B cell (primary cell): ENCODE measurements around the gene BARHL1. TPM values are rescaled to one million over a fixed set of nuclear protein-coding genes. Genes with fewer than 3 reads are reported as not detected.

Experiments
- ATAC-seq: fragments of 200-7000 bp; cut with Tn5 transposase; one replicate; pipeline ENCODE4 v1.10.0; 2021; ENCODE audit warnings: low read depth, mild to moderate bottlenecking, moderate number of reproducible peaks, moderate library complexity
- CTCF ChIA-PET: fragments of 350-600 bp; sonication (Branson Sonifier 250); formaldehyde crosslinking; loops from one replicate; lab custom pipeline; 2021; ENCODE audit warnings: antibody characterized with exemption, inconsistent platforms; lab: Charles Lee
- POLR2A ChIA-PET: fragments of 350-600 bp; sonication (Branson Sonifier 250); formaldehyde crosslinking; loops from one replicate; lab custom pipeline; 2021; ENCODE audit warnings: antibody characterized with exemption; lab: Charles Lee
- DNase-seq: peaks from one replicate; pipeline ENCODE4 v3.0.0; 2013
- H2AFZ ChIP-seq: 2 replicates; pipeline ENCODE4 v1.6.1; 2012; ENCODE audit warnings: mild to moderate bottlenecking, low read depth, low read length; ENCODE audit not compliant: insufficient read depth, poor library complexity, severe bottlenecking
- H3K27ac ChIP-seq, 2 donors: 1 replicate in 1 of 2; 2 replicates in 1 of 2; pipeline ENCODE4 v1.5.1; 2012 to 2013; ENCODE audit warnings: low read length in 2 of 2, mild to moderate bottlenecking in 2 of 2, moderate library complexity in 1 of 2
- H3K27me3 ChIP-seq, 4 experiments: fragments of 200-600 bp in 1 of 4; sonication (generic) in 1 of 4; replicated peaks in 1 of 4; 1 replicate in 2 of 4; 2 replicates in 2 of 4; pipeline versions ENCODE4 v1.6.1 to v1.7.0; 2013 to 2016; ENCODE audit warnings: low read length in 3 of 4, mild to moderate bottlenecking in 2 of 4, mixed read lengths in 1 of 4, moderate library complexity in 1 of 4; ENCODE audit not compliant: insufficient read depth in 4 of 4, control insufficient read depth in 3 of 4; ENCODE audit errors: control extremely low read depth in 1 of 4
- H3K36me3 ChIP-seq, 2 experiments: replicated peaks in 1 of 2; 1 replicate in 1 of 2; 2 replicates in 1 of 2; pipeline versions ENCODE4 v1.6.1 to v1.7.1; 2013; ENCODE audit warnings: low read length in 1 of 2; ENCODE audit not compliant: insufficient read depth in 2 of 2, control insufficient read depth in 1 of 2; ENCODE audit errors: control extremely low read depth in 1 of 2, extremely low read depth in 1 of 2
- H3K4me1 ChIP-seq, 2 donors: fragments of 200-600 bp in 1 of 2; sonication (generic) in 1 of 2; 1 replicate in 1 of 2; 2 replicates in 1 of 2; pipeline versions ENCODE4 v1.5.1 to v1.6.1; 2013 to 2017; ENCODE audit warnings: low read length in 2 of 2; ENCODE audit not compliant: control insufficient read depth in 2 of 2, insufficient read depth in 2 of 2
- H3K4me2 ChIP-seq: replicated peaks from 2 replicates; pipeline ENCODE3; 2012; ENCODE audit warnings: mild to moderate bottlenecking, low read depth, low read length; ENCODE audit not compliant: poor library complexity, severe bottlenecking
- H3K4me3 ChIP-seq, 5 experiments: fragments of 200-600 bp in 1 of 5; sonication (generic) in 1 of 5; 1 replicate in 3 of 5; 2 replicates in 2 of 5; pipeline versions ENCODE4 v1.5.1 to v1.7.0; 2011 to 2016; ENCODE audit warnings: low read length in 4 of 5, mild to moderate bottlenecking in 4 of 5, low read depth in 2 of 5, control low read depth in 1 of 5, moderate library complexity in 1 of 5; ENCODE audit not compliant: insufficient read depth in 1 of 5; ENCODE audit errors: control extremely low read depth in 1 of 5, extremely low read depth in 1 of 5
- H3K79me2 ChIP-seq: fragments of 200-600 bp; sonication (generic); one replicate; pipeline ENCODE4 v1.6.0; 2016; ENCODE audit warnings: low read length; ENCODE audit not compliant: control insufficient read depth, insufficient read depth
- H3K9ac ChIP-seq: fragments of 200-600 bp; sonication (generic); 2 replicates; pipeline ENCODE4 v1.6.1; 2017; ENCODE audit warnings: mild to moderate bottlenecking, low read length, moderate library complexity
- H3K9me3 ChIP-seq, 3 donors: one replicate each; pipeline versions ENCODE4 v1.6.1 to v1.7.1; 2013; ENCODE audit warnings: low read length in 2 of 3; ENCODE audit not compliant: control insufficient read depth in 2 of 3, insufficient read depth in 1 of 3; ENCODE audit errors: control extremely low read depth in 1 of 3
- H4K20me1 ChIP-seq: 2 replicates; pipeline ENCODE4 v1.6.0; 2012; ENCODE audit warnings: mild to moderate bottlenecking, low read length; ENCODE audit not compliant: insufficient read depth, control insufficient read depth, poor library complexity, severe bottlenecking
- H3K27ac Mint-ChIP-seq: one replicate; pipeline ENCODE4 v1.8.0; 2021; ENCODE audit warnings: mixed read lengths
- H3K27me3 Mint-ChIP-seq: one replicate; pipeline ENCODE4 v1.8.0; 2021; ENCODE audit warnings: mixed read lengths
- H3K4me1 Mint-ChIP-seq: one replicate; pipeline ENCODE4 v1.8.0; 2021; ENCODE audit warnings: mixed read lengths
- H3K4me3 Mint-ChIP-seq: one replicate; pipeline ENCODE4 v1.8.0; 2021; ENCODE audit warnings: mixed read lengths
- H3K9me3 Mint-ChIP-seq: one replicate; pipeline ENCODE4 v1.8.0; 2022; ENCODE audit warnings: mixed read lengths; ENCODE audit not compliant: insufficient read depth
- EZH2 ChIP-seq: IDR thresholded peaks from 2 replicates; pipeline ENCODE4 v1.6.1; 2012; ENCODE audit warnings: borderline replicate concordance, low read depth, mild to moderate bottlenecking, moderate library complexity, low read length; ENCODE audit not compliant: insufficient read depth, poor library complexity, severe bottlenecking
- WGBS: methylation state at CpG from one replicate; pipeline ENCODE4 v1.1.5; 2013; ENCODE audit warnings: missing lambda C conversion rate; ENCODE audit not compliant: insufficient coverage; 5-methylcytosine and 5-hydroxymethylcytosine counted together
- intact Hi-C: fragments of 100-400 bp; cut with micrococcal nuclease; formaldehyde crosslinking; loops from one replicate; pipeline ENCODE4 v1.10.0; 2022
- polyA plus RNA-seq: library from polyadenylated mRNA; depleted of rRNA; stranded (reverse); fragments of >200 nt; gene quantifications from 2 replicates; pipeline ENCODE4 v1.2.3, GENCODE V29; 2012
- total RNA-seq, 2 donors: library from RNA; stranded (reverse); fragments of 120-200 nt in 1 of 2; gene quantifications; 1 replicate in 1 of 2; 2 replicates in 1 of 2; pipeline versions ENCODE4 v1.2.3 to v1.2.4, GENCODE V29; 2013 to 2022
- TF ChIP-seq, protein P1 (sequence below): fragments of 200-600 bp; IDR thresholded peaks from one replicate; pipeline ENCODE4 v1.8.0; 2022; ENCODE audit warnings: antibody characterized with exemption, mild to moderate bottlenecking

The BARHL1 gene
- total and polyA plus RNA-seq, 2 donors (not counting 1 experiment from before 2014, with no cell fraction given), result not detected

DNA sequence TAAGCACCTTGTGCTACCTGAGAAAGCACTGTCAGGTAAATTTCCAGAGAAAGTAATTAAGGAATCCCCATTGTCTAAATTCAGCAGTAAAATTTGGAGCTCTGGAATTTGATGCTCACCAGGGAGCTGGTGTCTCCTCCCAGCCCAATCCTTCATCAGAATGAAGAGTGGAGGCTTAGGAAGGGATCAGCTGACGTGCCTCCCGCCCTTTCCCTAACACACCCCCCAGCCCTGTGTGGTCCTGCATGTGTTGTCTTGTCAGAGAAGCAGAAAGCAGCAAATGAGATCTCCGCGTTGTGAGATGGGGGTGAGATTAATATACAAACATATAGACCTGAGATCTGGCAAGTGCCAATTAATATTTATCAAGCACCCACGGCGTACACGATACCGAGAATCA lies 26.9 kb upstream of the BARHL1 start:
- H3K36me3 ChIP-seq, result no peaks in the 10 kb centered on the region
- POLR2A ChIA-PET, result no interaction called here
- peaks cover 0 to 5% (median 0%) of the 10 kb centered on the region in 3 donors for H3K9me3 ChIP-seq
- no peaks in the 10 kb centered on the region for H3K27me3 ChIP-seq
- intact Hi-C loops, result no loop called here
- H4K20me1 ChIP-seq, result no peaks in the 10 kb centered on the region
- H3K4me2 ChIP-seq, result no peak overlapping the region
- H3K4me3 Mint-ChIP-seq, result no peak overlapping the region
- DNase-seq (no peak), ATAC-seq (no peak)
- TF ChIP-seq, protein P1, sequence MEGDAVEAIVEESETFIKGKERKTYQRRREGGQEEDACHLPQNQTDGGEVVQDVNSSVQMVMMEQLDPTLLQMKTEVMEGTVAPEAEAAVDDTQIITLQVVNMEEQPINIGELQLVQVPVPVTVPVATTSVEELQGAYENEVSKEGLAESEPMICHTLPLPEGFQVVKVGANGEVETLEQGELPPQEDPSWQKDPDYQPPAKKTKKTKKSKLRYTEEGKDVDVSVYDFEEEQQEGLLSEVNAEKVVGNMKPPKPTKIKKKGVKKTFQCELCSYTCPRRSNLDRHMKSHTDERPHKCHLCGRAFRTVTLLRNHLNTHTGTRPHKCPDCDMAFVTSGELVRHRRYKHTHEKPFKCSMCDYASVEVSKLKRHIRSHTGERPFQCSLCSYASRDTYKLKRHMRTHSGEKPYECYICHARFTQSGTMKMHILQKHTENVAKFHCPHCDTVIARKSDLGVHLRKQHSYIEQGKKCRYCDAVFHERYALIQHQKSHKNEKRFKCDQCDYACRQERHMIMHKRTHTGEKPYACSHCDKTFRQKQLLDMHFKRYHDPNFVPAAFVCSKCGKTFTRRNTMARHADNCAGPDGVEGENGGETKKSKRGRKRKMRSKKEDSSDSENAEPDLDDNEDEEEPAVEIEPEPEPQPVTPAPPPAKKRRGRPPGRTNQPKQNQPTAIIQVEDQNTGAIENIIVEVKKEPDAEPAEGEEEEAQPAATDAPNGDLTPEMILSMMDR, result no peak
- no peak for TF ChIP-seq EZH2
- no peak overlapping the region for H3K9ac ChIP-seq
- H3K4me1 ChIP-seq, result no peaks in the 10 kb centered on the region
- H3K4me3 ChIP-seq, result no peak overlapping the region
- H3K27ac Mint-ChIP-seq, result no peak overlapping the region
- no CpG with 5 or more reads among the region's 8 CpGs for WGBS
- CTCF ChIA-PET, result no interaction called here
- H3K27me3 Mint-ChIP-seq, result peaks cover 27% of the 10 kb centered on the region
- no peaks in the 10 kb centered on the region for H3K4me1 Mint-ChIP-seq
- no peaks in the 10 kb centered on the region for H3K79me2 ChIP-seq
- no peak overlapping the region for H2AFZ ChIP-seq
- H3K9me3 Mint-ChIP-seq, result peaks cover 2% of the 10 kb centered on the region
- H3K27ac ChIP-seq, result no peak overlapping the region

DNA sequence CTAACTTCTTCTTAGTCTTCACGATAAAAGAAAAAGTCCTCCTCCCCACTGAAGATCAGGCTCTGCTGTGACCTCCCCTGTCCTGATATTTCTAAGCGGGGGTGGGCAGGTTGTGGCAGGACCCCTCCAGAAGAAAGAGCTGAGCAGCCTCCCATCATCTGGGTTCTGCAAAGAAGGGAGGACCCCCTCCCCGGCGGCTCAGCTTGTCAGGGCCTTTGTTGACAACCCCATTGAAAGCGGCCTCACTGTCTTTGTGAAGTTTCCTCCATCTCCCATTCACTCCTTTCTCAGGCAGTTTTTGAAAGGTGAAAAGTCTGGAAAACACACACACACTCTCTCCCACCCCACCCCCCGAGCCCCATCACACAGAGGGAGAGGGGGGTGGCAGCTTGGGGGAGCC lies 26.2 kb upstream of the BARHL1 start:
- Mint-ChIP-seq H3K9me3 (peaks cover 2% of the 10 kb centered on the region), H3K27ac (no peak overlapping the region), H3K4me1 (no peaks in the 10 kb centered on the region), H3K4me3 (no peak overlapping the region), H3K27me3 (peaks cover 30% of the 10 kb centered on the region)
- no peak overlapping the region for H3K27ac ChIP-seq
- no peaks in the 10 kb centered on the region for H4K20me1 ChIP-seq
- H3K27me3 ChIP-seq, result peaks cover 0 to 2% (median 0%) of the 10 kb centered on the region in 4 experiments
- no peaks in the 10 kb centered on the region for H3K36me3 ChIP-seq
- intact Hi-C loops, result no loop called here
- peaks cover 0 to 5% (median 0%) of the 10 kb centered on the region in 3 donors for H3K9me3 ChIP-seq
- ChIA-PET CTCF (no interaction called here), POLR2A (no interaction called here)
- H3K4me1 ChIP-seq, result no peaks in the 10 kb centered on the region
- TF ChIP-seq EZH2, result no peak
- TF ChIP-seq, protein P1, result no peak
- DNase-seq, result no peak
- no peak for ATAC-seq
- no peak overlapping the region for H3K9ac ChIP-seq
- no peak overlapping the region for H3K4me2 ChIP-seq
- H3K4me3 ChIP-seq, result no peak overlapping the region
- no peaks in the 10 kb centered on the region for H3K79me2 ChIP-seq
- no CpG with 5 or more reads among the region's 6 CpGs for WGBS
- no peak overlapping the region for H2AFZ ChIP-seq
